ENCODE results near the gene APOB.

Gene APOB

DNA sequence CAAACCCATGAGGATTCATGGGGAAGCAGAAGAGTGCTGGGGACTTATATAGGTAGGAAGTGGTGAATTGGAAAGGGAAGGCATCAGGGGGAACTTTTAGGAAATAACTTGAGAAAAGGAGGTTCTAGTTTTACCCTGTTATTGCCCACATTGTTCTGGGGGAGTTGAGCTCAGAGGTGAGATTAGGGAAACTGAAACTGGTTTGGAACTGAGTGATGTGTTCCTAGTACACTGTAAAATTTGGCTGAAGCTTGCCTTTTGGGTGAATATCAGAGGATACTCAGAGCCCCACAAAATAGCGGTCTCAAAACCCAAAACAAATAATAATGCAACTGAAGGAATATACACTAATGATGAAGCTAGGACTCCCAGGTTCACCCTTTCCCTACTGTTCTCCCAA lies 39.6 kb upstream of the APOB start:
- Histone ChIP-seq H2AFZ (ENCODE audit: low read depth, low read length) (no peak overlapping the region), H3K9me3 (ENCODE audit: insufficient read depth, low read length, severe bottlenecking) (no peaks in the 10 kb centered on the region), H3K27me3 (ENCODE audit: insufficient read depth, low read length, poor library complexity) (no peaks in the 10 kb centered on the region), H3K4me3 (ENCODE audit: low read depth in 1 of 2, low read length in 2 of 2) (no peak overlapping the region), H3K36me3 (ENCODE audit: insufficient read depth, low read length) (no peaks in the 10 kb centered on the region), H3K4me2 (ENCODE audit: insufficient read depth, low read length) (no peak overlapping the region), H3K4me1 (ENCODE audit: insufficient read depth, low read length) (no peaks in the 10 kb centered on the region), H3K27ac (ENCODE audit: low read length) (no peak overlapping the region), H3K79me2 (ENCODE audit: insufficient read depth, low read length) (no peaks in the 10 kb centered on the region), H4K20me1 (ENCODE audit: insufficient read depth, low read length) (no peaks in the 10 kb centered on the region), H3K9ac (ENCODE audit: low read depth, low read length) (no peak overlapping the region)
- no peak for DNase-seq
- ATAC-seq (ENCODE audit: insufficient read depth, low read depth): no peak
- TF ChIP-seq, protein P1, sequence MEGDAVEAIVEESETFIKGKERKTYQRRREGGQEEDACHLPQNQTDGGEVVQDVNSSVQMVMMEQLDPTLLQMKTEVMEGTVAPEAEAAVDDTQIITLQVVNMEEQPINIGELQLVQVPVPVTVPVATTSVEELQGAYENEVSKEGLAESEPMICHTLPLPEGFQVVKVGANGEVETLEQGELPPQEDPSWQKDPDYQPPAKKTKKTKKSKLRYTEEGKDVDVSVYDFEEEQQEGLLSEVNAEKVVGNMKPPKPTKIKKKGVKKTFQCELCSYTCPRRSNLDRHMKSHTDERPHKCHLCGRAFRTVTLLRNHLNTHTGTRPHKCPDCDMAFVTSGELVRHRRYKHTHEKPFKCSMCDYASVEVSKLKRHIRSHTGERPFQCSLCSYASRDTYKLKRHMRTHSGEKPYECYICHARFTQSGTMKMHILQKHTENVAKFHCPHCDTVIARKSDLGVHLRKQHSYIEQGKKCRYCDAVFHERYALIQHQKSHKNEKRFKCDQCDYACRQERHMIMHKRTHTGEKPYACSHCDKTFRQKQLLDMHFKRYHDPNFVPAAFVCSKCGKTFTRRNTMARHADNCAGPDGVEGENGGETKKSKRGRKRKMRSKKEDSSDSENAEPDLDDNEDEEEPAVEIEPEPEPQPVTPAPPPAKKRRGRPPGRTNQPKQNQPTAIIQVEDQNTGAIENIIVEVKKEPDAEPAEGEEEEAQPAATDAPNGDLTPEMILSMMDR (IDR thresholded peaks at IDR 0.05; ENCODE audit: borderline replicate concordance, extremely low read depth, low read length, poor library complexity, severe bottlenecking): no peak
- TF ChIP-seq EZH2 (IDR thresholded peaks at IDR 0.05; ENCODE audit: borderline replicate concordance, low read depth, low read length, severe bottlenecking): no peak

DNA sequence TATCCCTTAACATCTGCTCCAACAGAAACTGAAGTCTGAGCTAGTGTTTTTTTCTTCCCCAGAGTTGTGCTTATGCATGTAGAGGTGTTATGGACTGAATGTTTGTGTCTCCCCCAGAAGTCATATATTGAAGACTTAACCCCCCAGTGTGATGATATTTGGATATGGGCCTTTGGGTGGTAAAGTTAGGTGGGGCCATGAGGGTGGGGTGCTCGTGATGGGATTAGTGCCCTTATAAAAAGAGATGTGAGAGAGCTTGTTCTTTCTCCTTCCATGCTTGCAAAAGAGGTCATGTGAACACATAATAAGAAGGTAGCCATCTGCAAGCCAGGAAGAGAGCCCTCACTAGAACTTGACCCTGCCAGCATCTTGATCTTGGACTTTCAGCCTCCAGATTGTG lies 34.4 kb upstream of the APOB start:
- DNase-seq: no peak
- TF ChIP-seq, protein P1 (IDR thresholded peaks at IDR 0.05; ENCODE audit: borderline replicate concordance, extremely low read depth, low read length, poor library complexity, severe bottlenecking): no peak
- no peak for TF ChIP-seq EZH2 (IDR thresholded peaks at IDR 0.05; ENCODE audit: borderline replicate concordance, low read depth, low read length, severe bottlenecking)

DNA sequence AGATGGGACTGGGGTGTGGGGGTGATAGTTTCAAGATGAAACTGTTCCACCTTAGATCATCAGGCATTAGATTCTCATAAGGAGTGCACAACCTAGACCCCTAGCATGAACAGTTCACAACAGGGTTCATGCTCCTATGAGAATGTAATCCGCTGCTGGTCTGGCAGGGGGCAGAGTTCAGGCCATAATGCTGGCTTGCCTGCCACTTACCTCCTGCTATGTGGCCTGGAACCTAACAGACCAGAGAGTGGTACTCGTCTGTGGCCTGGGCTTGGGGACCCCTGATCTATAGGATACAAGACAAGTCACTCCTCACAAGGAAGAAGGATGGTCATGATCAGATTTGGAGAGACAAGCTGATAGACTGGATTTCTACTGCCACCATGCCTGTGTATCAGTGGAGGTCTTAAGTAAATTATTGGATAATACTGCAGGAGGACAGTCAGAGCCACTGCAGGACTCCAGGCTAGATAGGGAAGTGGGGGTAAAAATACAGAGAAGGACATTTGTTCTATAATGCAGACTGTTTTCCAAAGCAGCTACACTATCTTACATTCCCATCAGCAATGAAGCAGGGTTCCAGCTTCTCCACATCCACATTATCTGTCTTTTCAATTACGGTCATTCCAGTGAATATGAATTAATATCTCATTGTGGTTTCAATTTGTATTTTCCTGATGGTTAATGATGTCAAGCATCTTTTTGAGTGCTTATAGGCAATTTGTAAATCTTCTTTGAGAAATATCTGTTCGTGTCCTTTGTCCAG lies 28.8 kb upstream of the APOB start:
- Histone ChIP-seq H3K4me3 (ENCODE audit: low read depth in 1 of 2, low read length in 2 of 2) (no peak overlapping the region), H2AFZ (ENCODE audit: low read depth, low read length) (no peak overlapping the region), H3K9me3 (ENCODE audit: insufficient read depth, low read length, severe bottlenecking) (no peaks in the 10 kb centered on the region), H3K4me1 (ENCODE audit: insufficient read depth, low read length) (no peaks in the 10 kb centered on the region), H3K9ac (ENCODE audit: low read depth, low read length) (no peak overlapping the region), H3K36me3 (ENCODE audit: insufficient read depth, low read length) (no peaks in the 10 kb centered on the region), H3K27me3 (ENCODE audit: insufficient read depth, low read length, poor library complexity) (no peaks in the 10 kb centered on the region), H3K27ac (ENCODE audit: low read length) (no peak overlapping the region), H3K79me2 (ENCODE audit: insufficient read depth, low read length) (no peaks in the 10 kb centered on the region), H3K4me2 (ENCODE audit: insufficient read depth, low read length) (no peak overlapping the region), H4K20me1 (ENCODE audit: insufficient read depth, low read length) (no peaks in the 10 kb centered on the region)
- TF ChIP-seq, protein P1 (IDR thresholded peaks at IDR 0.05; ENCODE audit: borderline replicate concordance, extremely low read depth, low read length, poor library complexity, severe bottlenecking): no peak
- no peak for TF ChIP-seq EZH2 (IDR thresholded peaks at IDR 0.05; ENCODE audit: borderline replicate concordance, low read depth, low read length, severe bottlenecking)
- ATAC-seq (ENCODE audit: insufficient read depth, low read depth) (no peak), DNase-seq (no peak)

More for the DNA sequence above, 34.4 kb upstream of the APOB start:
- Histone ChIP-seq H2AFZ (ENCODE audit: low read depth, low read length) (no peak overlapping the region), H3K36me3 (ENCODE audit: insufficient read depth, low read length) (no peaks in the 10 kb centered on the region), H3K27ac (ENCODE audit: low read length) (no peak overlapping the region), H3K4me2 (ENCODE audit: insufficient read depth, low read length) (no peak overlapping the region), H3K4me3 (ENCODE audit: low read depth in 1 of 2, low read length in 2 of 2) (no peak overlapping the region), H3K9ac (ENCODE audit: low read depth, low read length) (no peak overlapping the region), H3K9me3 (ENCODE audit: insufficient read depth, low read length, severe bottlenecking) (no peaks in the 10 kb centered on the region), H3K4me1 (ENCODE audit: insufficient read depth, low read length) (no peaks in the 10 kb centered on the region), H4K20me1 (ENCODE audit: insufficient read depth, low read length) (no peaks in the 10 kb centered on the region), H3K27me3 (ENCODE audit: insufficient read depth, low read length, poor library complexity) (no peaks in the 10 kb centered on the region), H3K79me2 (ENCODE audit: insufficient read depth, low read length) (no peaks in the 10 kb centered on the region)
- ATAC-seq (ENCODE audit: insufficient read depth, low read depth): no peak

Data from DND-41 (cell line).